SKM-1 treated with dmso at 0.1 percent for 144 hours (cell line): Measurements from ENCODE around the gene EFCAB7.
"Not testable (repeated sequence)": the region's sequence is repeated elsewhere in the genome, so short reads cannot be mapped to it uniquely, and the experiment has no call there.

Experiments
- DNase-seq: peaks from one replicate; lab custom pipeline; 2025; ENCODE audit not compliant: unreplicated experiment; lab: John Stamatoyannopoulos, UW

The EFCAB7 gene

DNA sequence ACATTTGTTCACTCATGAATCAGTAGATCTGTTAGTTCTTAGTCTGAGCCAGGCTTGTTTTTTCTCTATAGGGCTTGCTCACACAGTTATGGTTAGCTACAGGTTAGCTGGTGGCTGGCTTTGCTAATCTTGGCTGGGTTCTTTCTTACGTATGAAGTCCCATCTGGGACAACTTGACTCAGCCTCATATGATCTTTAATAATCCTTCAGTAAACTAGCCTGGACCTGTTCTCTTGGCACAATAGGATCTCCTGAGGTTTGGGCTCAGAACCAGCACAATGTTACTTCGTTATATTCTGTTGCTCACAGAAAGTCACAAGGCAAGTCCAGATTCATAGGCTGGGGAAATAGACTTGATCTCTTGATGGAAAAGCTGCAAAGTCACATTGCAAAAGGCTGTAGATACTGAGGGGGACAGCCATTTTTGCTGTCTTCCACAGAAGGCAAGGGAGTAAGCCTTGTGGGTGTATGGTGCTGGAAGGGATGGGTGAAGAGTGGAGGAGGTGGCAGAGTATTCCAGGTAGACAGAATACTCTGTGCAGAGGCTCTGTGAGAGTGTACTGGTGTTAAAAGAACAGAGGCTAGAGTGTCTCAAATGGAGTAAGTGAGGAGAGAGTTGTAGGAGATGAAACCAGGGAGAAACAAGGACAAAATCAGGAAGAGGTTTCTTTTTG is 24.4 kb downstream of the EFCAB7 start:
- DNase-seq = no peak

DNA sequence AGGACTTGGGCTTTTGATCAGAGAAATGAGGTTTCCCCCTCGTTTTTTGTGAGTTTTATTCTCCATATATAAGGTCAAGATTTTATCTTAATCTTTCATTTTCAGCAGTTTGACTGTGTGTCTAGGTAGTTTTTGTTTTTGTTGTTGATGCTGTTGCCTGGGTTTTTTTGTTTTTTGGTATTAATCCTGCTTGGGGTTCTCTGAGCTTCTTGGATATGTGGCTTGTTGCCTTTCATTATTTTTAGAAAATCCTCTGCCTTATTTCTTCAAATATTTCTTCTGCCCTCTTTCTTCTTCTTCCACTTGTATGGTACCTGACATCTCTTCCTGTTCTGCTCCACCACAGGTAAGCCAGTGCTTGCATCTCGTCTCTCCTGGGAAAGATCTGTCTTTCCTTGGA is 25.0 kb downstream of the EFCAB7 start:
- DNase-seq = no peak

DNA sequence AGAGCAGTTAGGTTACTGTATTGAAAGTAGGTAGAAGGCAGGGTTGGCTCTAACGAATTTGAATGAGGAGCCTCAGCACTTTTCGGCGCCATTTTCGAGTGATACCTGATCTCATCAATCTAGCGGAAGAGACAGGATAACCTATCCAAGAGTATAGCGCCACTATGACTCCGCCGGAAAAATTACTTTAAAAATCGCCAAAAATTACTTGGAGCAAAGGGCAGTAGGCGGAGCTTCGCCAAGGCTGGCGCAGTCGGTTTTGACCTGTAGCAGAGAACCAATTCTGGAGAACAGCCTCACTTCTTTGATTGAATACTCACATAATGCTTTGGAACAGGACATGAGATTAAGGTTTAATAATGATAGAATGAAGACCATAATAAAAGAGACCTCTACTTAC is 25.6 kb downstream of the EFCAB7 start:
- no peak for DNase-seq

DNA sequence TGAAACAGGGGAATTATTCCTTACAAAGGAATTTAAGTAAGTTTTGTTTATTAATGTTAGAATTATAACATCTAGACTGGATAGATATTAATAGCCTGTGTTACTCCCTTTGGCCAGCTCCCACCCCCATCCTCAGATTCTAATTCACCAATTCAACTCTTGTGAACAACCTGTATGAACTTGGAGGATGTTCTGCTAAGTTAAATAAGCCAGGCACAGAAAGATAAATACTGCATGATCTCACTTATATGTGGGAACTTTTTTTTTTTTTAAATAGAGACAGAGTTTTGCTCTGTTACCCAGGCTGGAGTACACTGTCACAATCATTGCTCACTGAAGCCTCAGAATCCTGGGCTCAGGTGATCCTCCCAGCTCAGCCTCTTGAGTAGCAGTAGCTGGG is 32.2 kb downstream of the EFCAB7 start:
- no peak for DNase-seq

DNA sequence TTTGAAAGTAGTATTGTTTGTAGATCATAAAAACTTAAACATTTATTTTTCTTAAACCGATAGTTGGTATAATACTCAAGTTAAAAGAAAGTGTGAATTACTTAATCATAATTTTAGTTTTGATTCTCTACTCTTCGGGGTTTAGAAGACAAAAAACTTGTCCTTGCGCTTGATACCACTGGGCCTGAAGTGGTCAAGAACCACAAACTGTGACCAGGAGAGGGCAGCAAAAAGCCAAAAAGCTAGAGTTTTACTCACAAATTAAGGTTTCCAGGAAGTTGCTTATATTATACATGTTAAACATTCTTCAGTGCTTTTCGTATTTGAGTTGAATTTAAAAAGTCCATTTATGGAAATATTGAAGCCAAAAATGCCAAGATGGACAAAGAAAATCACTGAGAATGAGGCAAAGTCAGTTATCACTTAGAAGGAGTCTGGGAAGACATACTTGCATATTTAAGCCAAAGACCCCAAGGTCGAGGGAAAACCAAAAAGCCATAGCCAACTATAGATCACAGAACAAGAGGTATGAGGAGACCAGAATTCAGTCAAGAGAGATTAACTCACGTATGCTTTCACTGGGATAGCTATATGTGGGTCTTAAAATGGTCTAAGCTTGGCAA is 34.2 kb downstream of the EFCAB7 start:
- DNase-seq = peak; percentile 30

DNA sequence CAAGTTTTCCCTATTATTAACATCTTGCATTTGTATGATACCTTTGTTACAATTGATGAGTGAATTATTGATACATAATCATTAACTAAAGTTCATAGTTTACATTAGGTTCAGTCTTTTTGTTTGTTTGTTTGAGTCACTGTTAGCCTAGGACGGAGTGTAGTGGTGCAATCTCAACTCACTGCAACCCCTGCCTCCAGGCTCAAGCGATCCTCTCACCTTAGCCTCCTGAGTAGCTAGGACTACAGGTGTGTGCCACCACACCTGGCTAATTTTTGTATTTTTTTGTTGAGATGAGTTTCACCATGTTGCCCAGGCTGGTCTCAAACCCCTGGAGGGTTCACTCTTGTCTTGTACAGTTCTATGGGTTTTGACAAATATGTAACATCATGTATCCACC is 36.0 kb downstream of the EFCAB7 start:
- no peak for DNase-seq

DNA sequence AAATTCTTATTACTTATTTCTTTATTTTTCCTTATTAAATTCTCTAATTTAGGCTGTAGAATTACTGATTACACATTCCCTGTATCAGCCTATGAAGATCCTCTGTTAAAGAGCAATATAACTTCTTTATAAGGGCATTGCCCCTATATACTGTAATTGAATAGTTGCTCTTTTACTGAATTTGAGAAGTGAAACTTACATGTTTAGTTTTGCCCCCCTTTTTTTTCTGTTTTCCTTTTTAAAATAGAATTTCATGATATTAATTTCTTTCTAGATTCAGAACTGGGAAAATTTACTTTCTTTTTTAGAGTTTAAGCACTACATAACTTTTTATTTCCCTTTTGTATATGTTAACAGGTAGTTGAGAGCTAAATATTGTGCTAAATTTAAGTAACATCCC is 40.4 kb downstream of the EFCAB7 start:
- DNase-seq = no peak

DNA sequence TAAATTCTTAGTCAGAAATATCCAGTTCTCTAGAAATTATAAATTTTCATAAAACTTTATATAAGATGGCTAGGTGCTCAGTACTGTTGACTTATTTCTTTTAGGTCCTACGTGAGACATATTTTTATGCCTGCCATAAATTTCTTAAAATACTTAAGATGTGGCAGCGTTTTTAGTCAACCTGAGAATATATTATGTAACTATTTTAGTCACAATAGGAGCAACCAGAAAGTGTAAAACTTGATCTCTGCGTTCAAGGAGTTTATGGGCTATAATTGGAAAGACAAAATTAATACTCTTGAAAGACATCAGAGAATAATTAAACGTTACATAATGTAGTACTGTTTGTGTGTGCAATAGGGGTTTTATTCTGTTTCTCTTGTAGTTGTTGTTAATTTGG is 45.7 kb downstream of the EFCAB7 start:
- no peak for DNase-seq

DNA sequence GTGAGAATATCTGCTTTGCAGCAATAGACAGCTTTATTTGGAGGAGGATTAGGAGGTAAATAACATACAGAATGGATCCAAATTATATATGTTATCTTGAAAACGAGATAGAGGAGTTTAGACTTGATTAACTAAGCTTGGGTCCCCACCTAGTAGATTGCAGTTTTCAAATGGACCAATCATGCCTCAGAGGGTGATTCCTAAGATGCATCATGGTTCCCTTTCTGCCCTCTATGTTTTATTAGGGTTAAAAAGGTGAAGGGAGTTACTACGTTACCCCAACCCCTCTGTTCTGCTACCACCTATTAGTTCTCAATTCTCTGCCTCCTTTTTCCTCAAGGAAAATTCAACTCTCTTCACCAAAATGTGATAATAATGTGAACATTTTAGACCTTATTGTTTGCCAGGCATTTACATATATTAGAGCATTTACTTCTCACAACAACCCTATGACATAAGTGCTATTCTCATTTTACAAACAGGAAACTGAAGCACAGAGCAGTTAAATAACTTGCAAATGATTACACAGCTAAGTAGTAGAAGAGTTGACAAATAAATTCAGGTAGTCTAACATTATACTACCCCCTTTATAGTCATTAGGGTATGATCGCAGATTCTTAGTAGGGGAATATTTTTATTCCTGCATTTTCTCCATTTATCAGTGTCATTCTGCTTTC is 46.5 kb downstream of the EFCAB7 start:
- DNase-seq = no peak

DNA sequence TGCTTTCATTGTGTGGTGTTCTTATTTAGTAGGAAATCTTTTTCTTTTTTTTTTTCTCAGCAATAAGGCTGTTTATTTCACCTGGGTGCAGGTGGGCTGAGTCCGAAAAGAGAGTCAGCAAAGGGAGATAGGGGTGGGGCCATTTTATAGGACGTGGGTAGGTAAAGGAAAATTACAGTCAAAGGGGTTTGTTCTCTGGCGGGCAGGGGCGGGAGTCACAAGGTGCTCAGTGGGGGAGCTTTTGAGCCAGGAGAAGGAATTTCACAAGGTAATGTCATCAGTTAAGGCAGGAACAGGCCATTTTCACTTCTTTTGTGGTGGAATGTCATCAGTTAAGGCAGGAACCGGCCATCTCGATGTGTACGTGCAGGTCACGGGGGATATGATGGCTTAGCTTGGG is 49.4 kb downstream of the EFCAB7 start:
- DNase-seq = not testable (repeated sequence)

DNA sequence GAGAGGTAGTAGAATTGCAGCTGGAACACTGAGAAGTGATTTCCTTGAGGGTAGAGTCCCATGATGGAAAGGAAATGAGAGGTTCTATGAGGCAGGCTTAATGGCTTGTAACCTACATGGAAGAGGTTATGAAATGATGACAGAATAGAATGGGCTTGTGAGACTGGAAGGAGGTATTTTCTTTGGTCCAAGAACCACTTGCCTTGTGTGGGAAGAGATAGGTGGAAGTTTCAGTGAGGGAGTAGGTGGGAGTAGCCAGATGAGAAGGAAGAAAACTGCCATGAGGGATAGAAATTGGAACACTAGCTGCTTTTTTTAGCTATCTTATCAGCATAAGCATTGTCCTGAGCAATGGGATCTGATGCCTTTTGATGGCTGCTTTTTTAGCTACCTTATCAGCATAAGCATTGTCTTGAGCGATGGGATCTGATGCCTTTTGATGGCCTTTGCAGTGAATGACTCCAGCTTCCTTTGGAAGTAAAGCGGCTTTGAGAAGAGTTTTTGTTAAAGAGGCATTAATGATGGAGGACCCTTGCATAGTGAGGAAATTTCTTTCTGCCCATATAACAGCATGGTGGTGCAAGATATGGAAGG is 51.0 kb downstream of the EFCAB7 start:
- DNase-seq = not testable (repeated sequence)

DNA sequence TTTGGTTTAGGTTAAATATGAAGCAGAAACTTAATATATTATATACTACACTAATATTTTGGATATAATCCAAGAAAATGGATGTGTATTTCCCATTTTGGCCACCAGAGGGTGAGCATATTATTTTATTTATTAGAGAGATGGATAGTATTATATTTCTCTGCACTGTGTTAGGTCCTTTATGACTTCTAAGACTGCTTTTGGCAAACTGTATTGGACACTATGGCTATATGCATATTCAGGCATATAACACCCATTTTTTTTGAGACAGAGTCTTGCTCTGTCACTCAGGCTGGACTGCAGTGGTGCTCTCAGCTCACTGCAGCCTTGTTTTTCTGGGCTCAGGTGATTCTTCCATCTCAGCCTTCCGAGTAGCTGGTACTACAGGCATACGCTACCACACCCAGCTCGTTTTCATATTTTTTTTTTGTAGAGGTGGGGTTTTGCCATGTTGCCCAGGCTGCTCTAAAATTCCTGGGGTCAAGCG is 52.1 kb downstream of the EFCAB7 start:
- peak; percentile 11 for DNase-seq

DNA sequence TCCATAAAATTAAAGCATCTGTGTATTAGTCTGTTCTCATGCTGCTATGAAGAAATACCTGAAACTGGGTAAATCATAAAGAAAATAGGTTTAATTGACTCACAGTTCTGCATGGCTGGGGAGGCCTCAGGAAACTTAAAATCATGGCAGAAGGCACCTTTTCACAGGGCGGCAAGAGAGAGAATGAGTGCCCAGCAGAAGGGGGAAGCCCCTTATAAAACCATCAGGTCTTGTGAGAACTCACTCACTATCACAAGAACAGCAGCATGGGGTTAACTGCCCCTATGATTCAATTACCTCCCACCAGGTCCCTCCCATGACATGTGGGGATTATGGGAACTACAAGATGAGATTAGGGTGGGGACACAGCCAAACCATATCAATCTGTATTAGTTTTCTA is 63.0 kb downstream of the EFCAB7 start:
- not testable (repeated sequence) for DNase-seq

DNA sequence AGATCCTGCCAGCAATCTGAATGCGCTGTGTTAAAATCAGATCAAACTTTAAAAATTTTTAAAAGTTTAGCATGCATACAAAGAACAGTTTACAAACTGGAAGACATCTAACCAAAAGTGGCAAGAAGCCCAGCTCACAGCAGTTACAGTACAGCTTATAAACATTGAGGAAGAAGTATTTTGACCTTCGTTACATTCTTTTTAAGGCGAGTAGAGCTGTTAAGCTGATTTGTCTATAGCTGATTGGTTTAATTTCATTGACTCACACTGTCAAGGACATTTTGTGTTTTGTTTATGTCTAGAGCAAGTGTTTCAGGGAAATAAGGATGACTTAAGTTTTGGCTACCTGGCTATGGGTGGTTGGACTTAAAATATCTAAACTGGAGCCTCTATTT is 66.8 kb downstream of the EFCAB7 start:
- no peak for DNase-seq

DNA sequence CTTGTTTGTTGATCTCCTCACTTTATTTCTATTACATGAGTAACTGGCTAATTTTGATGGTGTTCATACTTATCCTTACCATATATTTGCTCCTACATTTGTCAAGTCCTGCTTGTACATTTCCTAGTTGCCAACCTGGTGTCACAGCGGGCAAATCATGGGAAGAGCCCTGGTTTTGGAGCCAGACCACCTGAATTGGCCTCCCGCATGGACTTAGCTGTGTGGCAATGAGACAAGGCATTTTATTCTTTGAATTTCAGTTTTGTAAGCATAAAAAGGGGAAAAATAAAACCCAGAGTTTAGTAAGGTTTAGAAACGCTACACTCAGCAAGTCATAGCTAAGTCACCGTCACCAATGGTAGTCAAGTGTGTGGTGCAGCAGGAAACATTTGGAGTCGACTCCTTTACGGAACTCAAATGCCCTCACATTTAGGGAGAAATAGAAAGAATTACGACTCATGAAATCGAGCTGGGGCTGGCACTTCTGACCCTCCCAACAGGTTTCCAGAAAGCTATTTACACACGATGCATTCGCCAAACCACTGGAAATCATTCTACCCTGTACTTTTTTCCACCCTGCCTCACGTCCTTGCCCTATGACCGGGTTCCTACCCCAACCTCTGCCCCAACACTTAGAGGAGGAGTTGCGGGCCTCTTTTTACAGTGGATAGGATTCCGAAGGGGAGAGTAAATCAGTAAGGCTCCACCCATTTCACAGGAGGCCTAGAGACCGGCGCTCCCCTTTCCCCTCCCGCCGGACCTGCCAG is 69.4 kb downstream of the EFCAB7 start:
- peak; percentile 41 for DNase-seq

DNA sequence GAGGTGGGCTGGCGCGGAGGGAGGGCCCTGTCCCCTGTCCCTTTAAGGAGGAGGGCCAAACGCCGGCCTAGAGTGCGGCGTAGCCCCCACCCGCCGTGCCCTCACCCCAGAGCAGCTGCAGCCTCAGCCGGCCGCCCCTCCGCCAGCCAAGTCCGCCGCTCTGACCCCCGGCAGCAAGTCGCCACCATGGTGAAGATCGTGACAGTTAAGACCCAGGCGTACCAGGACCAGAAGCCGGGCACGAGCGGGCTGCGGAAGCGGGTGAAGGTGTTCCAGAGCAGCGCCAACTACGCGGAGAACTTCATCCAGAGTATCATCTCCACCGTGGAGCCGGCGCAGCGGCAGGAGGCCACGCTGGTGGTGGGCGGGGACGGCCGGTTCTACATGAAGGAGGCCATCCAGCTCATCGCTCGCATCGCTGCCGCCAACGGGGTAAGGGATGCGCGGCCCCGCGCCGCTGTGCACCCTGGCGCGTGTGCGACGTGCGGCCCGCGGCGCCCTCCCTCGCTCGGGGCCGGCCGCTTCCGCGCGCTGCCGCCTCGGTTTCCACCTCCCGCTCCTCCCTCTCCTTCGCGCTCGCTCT is 70.1 kb downstream of the EFCAB7 start, which contains the start of gene PGM1:
Gene PGM1, plus strand, starts transcription at position 109 of the 583 bp plus-strand sequence. Its CDS starts 78 bp downstream, at position 187.
- DNase-seq = peak; percentile 63

DNA sequence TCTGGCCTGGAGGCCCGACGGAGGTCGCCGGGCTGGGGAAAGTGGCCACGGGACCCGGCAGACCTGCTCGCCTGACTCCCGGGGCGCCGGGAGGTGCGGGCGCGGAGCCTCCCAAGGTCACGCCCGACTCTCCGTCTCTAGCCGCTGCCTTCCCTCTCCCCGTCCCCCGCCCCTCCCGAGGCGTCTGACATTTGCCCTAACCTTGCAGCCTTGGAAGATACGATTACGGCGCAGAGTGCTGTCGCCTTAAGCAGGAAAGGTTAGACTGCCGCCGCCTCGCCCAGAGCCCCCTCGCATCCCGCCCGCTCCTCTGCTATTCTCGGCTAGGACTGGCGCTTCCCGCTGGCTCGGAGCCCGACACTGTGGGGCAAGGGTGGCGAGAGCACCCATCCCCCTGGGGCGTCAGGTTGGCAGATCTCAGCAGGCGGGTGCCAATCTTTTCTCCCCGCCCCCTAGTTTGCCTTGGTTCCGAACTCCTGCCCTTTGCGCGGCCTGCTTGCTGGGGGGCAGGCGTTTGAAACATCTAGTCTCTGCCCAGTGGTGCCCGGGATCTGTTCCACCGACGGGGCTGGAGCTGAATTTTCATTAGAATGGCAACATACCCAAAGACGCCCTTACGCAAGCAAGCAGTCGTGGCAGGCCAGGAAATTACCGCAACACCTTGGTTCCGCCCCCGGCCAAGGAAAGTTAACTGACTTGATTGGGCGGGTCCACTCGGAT is 70.7 kb downstream of the EFCAB7 start:
- DNase-seq = peak; percentile 87

DNA sequence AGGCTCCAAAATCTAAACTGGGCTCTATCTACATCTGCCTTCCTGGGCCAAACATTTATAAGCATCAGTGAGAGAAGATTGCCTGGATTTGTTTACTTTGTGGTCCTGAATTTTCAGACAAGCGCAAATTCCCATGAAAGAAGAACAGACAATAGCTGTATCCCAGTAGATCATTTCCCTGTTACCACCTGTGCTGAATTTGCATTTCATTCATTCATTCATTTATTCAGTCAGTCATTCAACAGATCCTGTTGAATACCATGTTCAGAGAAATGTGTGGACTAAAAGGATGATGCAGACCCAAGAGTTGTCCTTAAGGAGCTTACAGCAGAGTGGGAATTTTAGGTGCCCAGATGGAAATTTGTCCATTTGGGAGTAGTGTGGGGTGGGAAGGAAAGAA is 72.1 kb downstream of the EFCAB7 start:
- no peak for DNase-seq

DNA sequence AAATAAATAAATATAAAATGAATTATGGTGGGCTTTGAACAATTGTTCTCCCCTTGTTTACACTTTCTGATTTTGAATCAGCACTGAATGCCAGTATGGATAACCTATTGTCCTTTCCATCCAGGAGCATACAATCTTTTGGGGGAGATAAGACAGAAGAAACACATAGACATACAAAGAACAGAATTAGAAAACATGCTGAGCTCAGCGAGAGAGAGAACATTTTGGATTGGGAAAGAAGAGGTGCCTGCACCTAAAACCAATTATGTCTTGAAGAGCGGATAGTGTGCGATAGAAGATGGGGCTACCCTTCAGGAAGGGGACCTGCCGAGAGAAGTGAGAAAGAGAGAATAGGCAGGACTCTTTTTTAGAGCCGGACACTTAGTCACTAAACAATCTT is 76.5 kb downstream of the EFCAB7 start:
- DNase-seq = no peak

DNA sequence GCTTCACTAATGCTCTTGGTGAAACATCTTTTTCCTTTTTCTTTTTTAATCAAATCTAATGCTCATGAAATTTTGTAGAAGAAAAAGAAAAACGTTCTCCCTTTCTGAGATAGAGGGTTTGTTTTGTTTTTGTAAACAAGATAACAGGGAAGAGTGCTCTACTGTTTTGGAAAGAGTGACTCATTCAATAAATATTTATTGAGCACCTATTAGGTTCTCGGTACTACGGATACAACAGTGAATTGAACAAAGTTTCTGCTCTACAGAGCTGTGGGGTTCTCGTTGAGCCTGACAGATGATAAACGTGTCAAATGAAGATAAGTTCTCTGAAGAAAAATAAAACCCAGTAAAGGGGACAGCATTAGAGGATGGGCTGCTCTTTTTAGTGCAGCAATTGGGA is 76.9 kb downstream of the EFCAB7 start:
- DNase-seq = no peak
